CD14-positive monocyte (primary cell): ENCODE results near the gene BAZ1B. TPM values are rescaled to one million over a fixed set of nuclear protein-coding genes. Genes with fewer than 3 reads are reported as not detected.

ENCODE experiments used
- DNase-seq, 3 donors: peaks; one replicate each; pipeline ENCODE4 v3.0.0-alpha.2; 2011 to 2022
- H2AFZ ChIP-seq: 2 replicates; pipeline ENCODE4 v1.6.0; 2012; ENCODE audit warnings: mild to moderate bottlenecking, low read depth, low read length, inconsistent platforms; ENCODE audit not compliant: insufficient read depth, poor library complexity, severe bottlenecking
- H3K27ac ChIP-seq, 2 donors: 1 replicate in 1 of 2; 2 replicates in 1 of 2; pipeline ENCODE4 v1.5.1; 2012 to 2013; ENCODE audit warnings: low read length in 2 of 2, control low read depth in 1 of 2, inconsistent platforms in 1 of 2, low read depth in 1 of 2, mild to moderate bottlenecking in 1 of 2
- H3K27me3 ChIP-seq, 2 donors: one replicate each; pipeline versions ENCODE4 v1.6.0 to v1.6.1; 2011 to 2013; ENCODE audit warnings: low read length in 2 of 2; ENCODE audit not compliant: control insufficient read depth in 2 of 2, insufficient read depth in 2 of 2
- H3K36me3 ChIP-seq, 2 donors: replicated peaks in 1 of 2; 1 replicate in 1 of 2; 2 replicates in 1 of 2; pipeline versions ENCODE4 v1.5.1 to v1.6.1; 2012 to 2013; ENCODE audit warnings: low read length in 2 of 2, control low read depth in 1 of 2, inconsistent platforms in 1 of 2, mild to moderate bottlenecking in 1 of 2; ENCODE audit not compliant: insufficient read depth in 2 of 2, control insufficient read depth in 1 of 2
- H3K4me1 ChIP-seq, 2 donors: 1 replicate in 1 of 2; 2 replicates in 1 of 2; pipeline versions ENCODE4 v1.5.1 to v1.6.1; 2012 to 2013; ENCODE audit warnings: low read length in 2 of 2, control low read depth in 1 of 2, inconsistent platforms in 1 of 2, mild to moderate bottlenecking in 1 of 2, moderate library complexity in 1 of 2; ENCODE audit not compliant: insufficient read depth in 2 of 2, control insufficient read depth in 1 of 2
- H3K4me2 ChIP-seq: replicated peaks from 2 replicates; pipeline ENCODE3; 2012; ENCODE audit warnings: low read length, moderate library complexity, mild to moderate bottlenecking; ENCODE audit not compliant: poor library complexity, severe bottlenecking; ENCODE audit errors: extremely low read depth
- H3K4me3 ChIP-seq, 3 experiments: fragments of 200-600 bp in 1 of 3; sonication (generic) in 1 of 3; replicated peaks in 1 of 3; 1 replicate in 2 of 3; 2 replicates in 1 of 3; pipeline ENCODE4 v1.5.1; 2011 to 2013; ENCODE audit warnings: low read length in 3 of 3, mild to moderate bottlenecking in 3 of 3, control low read depth in 2 of 3, low read depth in 2 of 3, inconsistent platforms in 1 of 3, moderate library complexity in 1 of 3
- H3K79me2 ChIP-seq: 2 replicates; pipeline ENCODE4 v1.6.0; 2012; ENCODE audit warnings: mild to moderate bottlenecking, control low read depth, inconsistent platforms, low read length, moderate library complexity; ENCODE audit not compliant: insufficient read depth
- H3K9ac ChIP-seq: 2 replicates; pipeline ENCODE4 v1.6.0; 2017; ENCODE audit warnings: low read length, mild to moderate bottlenecking; ENCODE audit not compliant: insufficient read depth, poor library complexity, severe bottlenecking
- H3K9me3 ChIP-seq, 2 donors: replicated peaks in 1 of 2; 1 replicate in 1 of 2; 2 replicates in 1 of 2; pipeline versions ENCODE4 v1.5.1 to v1.6.1; 2012 to 2013; ENCODE audit warnings: low read length in 2 of 2, control low read depth in 1 of 2; ENCODE audit not compliant: control insufficient read depth in 1 of 2, insufficient read depth in 1 of 2
- H4K20me1 ChIP-seq: 2 replicates; pipeline ENCODE4 v1.6.0; 2012; ENCODE audit warnings: mild to moderate bottlenecking, low read length, control low read depth, moderate library complexity; ENCODE audit not compliant: insufficient read depth
- H3K27ac Mint-ChIP-seq, 7 donors: one replicate each; pipeline ENCODE4 v1.8.0; 2020; ENCODE audit warnings: mild to moderate bottlenecking in 7 of 7, mixed read lengths in 7 of 7, moderate library complexity in 6 of 7, inconsistent platforms in 2 of 7
- H3K27me3 Mint-ChIP-seq, 3 donors: one replicate each; pipeline ENCODE4 v1.8.0; 2021 to 2022; ENCODE audit warnings: low read depth in 3 of 3, mild to moderate bottlenecking in 3 of 3, mixed read lengths in 3 of 3, moderate library complexity in 3 of 3, inconsistent platforms in 1 of 3
- H3K36me3 Mint-ChIP-seq, 2 donors: one replicate each; pipeline ENCODE4 v1.8.0; 2020; ENCODE audit warnings: mixed read lengths in 2 of 2, inconsistent platforms in 1 of 2, mild to moderate bottlenecking in 1 of 2
- H3K4me1 Mint-ChIP-seq: one replicate; pipeline ENCODE4 v1.8.0; 2020; ENCODE audit warnings: mild to moderate bottlenecking, mixed read lengths
- H3K4me3 Mint-ChIP-seq, 2 donors: one replicate each; pipeline ENCODE4 v1.8.0; 2020; ENCODE audit warnings: mild to moderate bottlenecking in 2 of 2, mixed read lengths in 2 of 2, moderate library complexity in 1 of 2
- H3K9me3 Mint-ChIP-seq, 7 donors: one replicate each; pipeline ENCODE4 v1.8.0; 2020 to 2022; ENCODE audit warnings: mixed read lengths in 7 of 7, mild to moderate bottlenecking in 6 of 7, moderate library complexity in 6 of 7, inconsistent platforms in 2 of 7
- CTCF ChIP-seq: fragments of 200-600 bp; IDR thresholded peaks from one replicate; pipeline ENCODE4 v1.8.0; 2022; ENCODE audit warnings: antibody characterized with exemption, mild to moderate bottlenecking
- WGBS: methylation state at CpG from one replicate; pipeline ENCODE4 v1.1.5; 2013; ENCODE audit warnings: missing lambda C conversion rate; ENCODE audit not compliant: insufficient coverage; 5-methylcytosine and 5-hydroxymethylcytosine counted together
- intact Hi-C, 2 donors: fragments of 100-400 bp; cut with micrococcal nuclease; formaldehyde crosslinking; loops; one replicate each; pipeline versions ENCODE4 v1.15.0 to v1.15.1; 2023
- polyA plus RNA-seq, 3 donors: library from polyadenylated mRNA; depleted of rRNA in 1 of 3; unstranded in 2 of 3; stranded (reverse) in 1 of 3; fragments of 300-500 nt in 2 of 3; fragments of >200 nt in 1 of 3; fragmentation: Illumina TruSeq in 2 of 3; gene quantifications; 1 replicate in 2 of 3; 2 replicates in 1 of 3; pipeline ENCODE4 v1.2.3, GENCODE V29; 2012 to 2021

BAZ1B gene
- polyA plus RNA-seq, 3 donors = 2.5 to 12.1 (median 5.0) TPM

GRCh38 chr7:73442903-73443500 is 79.1 kb downstream of the BAZ1B start:
- peak overlapping the region in 2 of 7 donors; percentile 11 to 31 for H3K27ac Mint-ChIP-seq
- Histone ChIP-seq H3K36me3 (peaks cover 77 to 92% of the 10 kb centered on the region in 2 donors), H3K4me1 (no peaks in the 10 kb centered on the region), H3K27me3 (no peaks in the 10 kb centered on the region), H2AFZ (no peak overlapping the region), H3K9ac (no peak overlapping the region), H3K27ac (no peak overlapping the region), H3K9me3 (no peaks in the 10 kb centered on the region), H3K4me3 (no peak overlapping the region), H3K79me2 (peaks cover 3% of the 10 kb centered on the region), H4K20me1 (peaks cover 7% of the 10 kb centered on the region), H3K4me2 (no peak overlapping the region)
- DNase-seq = no peak
- H3K27me3 Mint-ChIP-seq = peaks cover 0 to 5% (median 0%) of the 10 kb centered on the region in 3 donors
- intact Hi-C loops = no loop called here
- WGBS = 97% methylated on average over 8 of the region's 11 CpGs
- no peak for TF ChIP-seq CTCF
- no peak overlapping the region for H3K4me3 Mint-ChIP-seq
- no peaks in the 10 kb centered on the region for H3K9me3 Mint-ChIP-seq
- H3K4me1 Mint-ChIP-seq = no peaks in the 10 kb centered on the region
- H3K36me3 Mint-ChIP-seq = peaks cover 86 to 94% of the 10 kb centered on the region in 2 donors

GRCh38 chr7:73442222-73442902 is 79.7 kb downstream of the BAZ1B start:
- H3K79me2 ChIP-seq = peaks cover 3% of the 10 kb centered on the region
- H3K4me3 ChIP-seq = no peak overlapping the region
- no peaks in the 10 kb centered on the region for H3K4me1 Mint-ChIP-seq
- H3K4me2 ChIP-seq = no peak overlapping the region
- whole genome bisulfite sequencing = 93% methylated on average over 10 of the region's 13 CpGs
- no peaks in the 10 kb centered on the region for H3K9me3 Mint-ChIP-seq
- peaks cover 4% of the 10 kb centered on the region for H4K20me1 ChIP-seq
- no peak overlapping the region for H3K27ac ChIP-seq
- H3K4me1 ChIP-seq = no peaks in the 10 kb centered on the region
- intact Hi-C loops = no loop called here
- H3K36me3 Mint-ChIP-seq = peaks cover 80 to 87% of the 10 kb centered on the region in 2 donors
- H3K9me3 ChIP-seq = no peaks in the 10 kb centered on the region
- no peak overlapping the region for H2AFZ ChIP-seq
- no peak for DNase-seq
- no peak for TF ChIP-seq CTCF
- peaks cover 0 to 5% (median 0%) of the 10 kb centered on the region in 3 donors for H3K27me3 Mint-ChIP-seq
- H3K27me3 ChIP-seq = no peaks in the 10 kb centered on the region
- H3K36me3 ChIP-seq = peaks cover 71 to 85% of the 10 kb centered on the region in 2 donors
- H3K4me3 Mint-ChIP-seq = no peak overlapping the region
- no peak overlapping the region for H3K9ac ChIP-seq
- peak overlapping the region in 3 of 7 donors; percentile 2 to 23 (median 7) for H3K27ac Mint-ChIP-seq
